CD4-positive, alpha-beta T cell treated with Interleukin-2 at 100 ng/mL for 4 hours (primary cell): Measurements from ENCODE around the gene SGK1.
A peak's percentile ranks its signal among the peaks of the same experiment; 100 is the strongest.
"Not testable (repeated sequence)": the region's sequence is repeated elsewhere in the genome, so short reads cannot be mapped to it uniquely, and the experiment has no call there.

Source experiments
- DNase-seq: peaks from one replicate; pipeline ENCODE4 v3.0.0-alpha.2; 2020; ENCODE audit warnings: low spot score

SGK1 gene

DNA sequence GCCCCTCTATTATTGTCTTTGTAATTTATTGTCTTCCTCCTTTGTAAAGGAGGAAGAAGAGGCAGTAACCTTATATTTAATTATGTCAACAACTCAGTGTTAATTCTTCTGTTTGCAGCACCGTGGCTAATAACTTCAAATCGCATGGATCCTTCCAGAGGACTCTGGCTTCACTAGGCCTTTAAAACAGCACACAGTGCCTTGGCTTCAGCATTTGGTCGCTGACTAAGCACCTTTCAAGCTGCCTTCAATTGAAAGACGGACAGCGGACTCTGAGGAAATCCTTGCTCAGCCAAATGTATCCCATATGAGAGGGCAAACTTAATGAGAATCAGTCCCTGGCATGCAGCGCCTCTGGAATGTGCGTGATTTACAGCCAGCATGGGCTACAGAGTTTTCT, 64.2 kb downstream of the SGK1 start:
- no peak for DNase-seq

DNA sequence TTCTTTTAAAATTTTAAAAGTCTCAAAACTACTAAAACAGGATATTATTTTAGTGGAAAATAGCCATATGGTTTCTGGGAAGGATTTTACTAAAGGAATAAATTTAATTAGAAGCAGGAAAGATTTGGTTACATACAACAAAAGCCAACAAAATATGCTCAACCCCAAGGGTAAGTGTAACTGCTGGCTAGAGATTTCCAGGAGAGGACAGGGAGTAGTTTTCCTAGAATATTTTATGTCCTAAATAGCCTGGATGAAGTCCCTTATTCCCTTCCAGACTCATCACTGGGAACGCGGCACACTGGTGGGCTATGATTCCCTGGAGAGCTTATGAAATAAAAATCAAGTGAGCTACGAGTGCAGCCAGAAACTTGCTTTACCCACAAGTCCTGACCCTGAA, 66.6 kb downstream of the SGK1 start:
- no peak for DNase-seq

GRCh38 chr6:134250776-134251175, 67.1 kb downstream of the SGK1 start:
- no peak for DNase-seq

GRCh38 chr6:134249759-134250602, 67.9 kb downstream of the SGK1 start:
- peak; percentile 36 for DNase-seq

DNA sequence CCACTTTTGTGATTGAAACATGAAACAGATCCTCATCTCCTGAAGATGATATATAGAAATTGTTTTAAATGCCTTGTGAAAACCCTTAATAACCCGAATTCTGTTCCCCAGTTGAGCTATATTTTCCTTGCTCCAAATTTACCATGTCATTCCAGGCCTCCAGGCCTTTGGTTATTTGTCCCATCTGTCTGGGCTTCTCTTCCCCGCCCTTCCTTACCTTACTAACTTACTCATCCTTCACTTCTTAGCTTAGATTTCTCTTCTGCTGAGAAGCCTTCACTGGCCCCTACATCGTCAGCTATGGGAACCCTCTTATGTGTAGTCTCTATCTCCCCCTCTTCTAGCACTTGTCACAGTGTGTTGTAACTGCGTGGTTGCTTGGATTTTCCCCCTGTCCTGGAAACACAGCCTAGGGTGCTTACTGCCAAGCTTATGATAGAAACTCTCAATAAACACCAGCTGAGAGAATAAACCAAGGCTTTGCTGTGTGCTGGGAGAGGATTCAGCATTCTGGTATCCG, 68.6 kb downstream of the SGK1 start:
- no peak for DNase-seq

DNA sequence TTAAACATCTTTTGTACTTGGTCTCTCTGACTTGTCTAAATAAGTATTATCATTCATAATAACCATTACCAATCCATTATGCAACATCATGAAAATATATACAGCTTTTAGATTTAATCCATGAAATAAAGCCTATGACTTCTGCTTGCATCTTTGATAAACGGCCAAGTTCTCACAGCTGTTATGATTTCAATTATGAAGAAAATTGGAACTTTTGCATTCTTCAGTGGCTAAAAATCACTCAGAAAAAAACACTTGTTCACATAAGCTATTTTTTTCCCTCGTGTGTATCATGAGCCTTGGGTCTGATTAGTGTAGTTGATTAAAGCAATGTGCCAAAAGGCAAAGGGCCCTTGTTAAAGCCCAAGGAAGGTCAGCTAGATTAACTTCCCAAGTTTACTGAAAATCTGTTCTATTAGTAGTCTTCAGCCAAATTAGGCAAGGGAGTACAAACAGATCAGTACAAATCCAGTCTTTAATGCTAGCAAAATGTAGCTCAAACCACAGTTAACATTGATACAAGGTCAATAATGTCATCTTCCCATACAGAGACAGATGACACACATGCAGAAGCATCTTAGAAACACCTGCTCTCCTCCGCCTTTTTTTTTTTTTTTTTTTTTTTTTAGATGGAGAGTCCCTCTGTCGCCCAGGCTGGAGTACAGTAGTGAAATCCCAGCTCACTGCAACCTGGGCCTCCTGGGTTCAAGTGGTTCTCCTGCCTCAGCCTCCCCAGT, 69.9 kb downstream of the SGK1 start:
- DNase-seq, result no peak

GRCh38 chr6:134247231-134247833, 70.6 kb downstream of the SGK1 start:
- peak; percentile 87 for DNase-seq

GRCh38 chr6:134245706-134246105, 72.2 kb downstream of the SGK1 start:
- DNase-seq, result no peak

GRCh38 chr6:134245041-134245440, 72.9 kb downstream of the SGK1 start:
- DNase-seq, result no peak

DNA sequence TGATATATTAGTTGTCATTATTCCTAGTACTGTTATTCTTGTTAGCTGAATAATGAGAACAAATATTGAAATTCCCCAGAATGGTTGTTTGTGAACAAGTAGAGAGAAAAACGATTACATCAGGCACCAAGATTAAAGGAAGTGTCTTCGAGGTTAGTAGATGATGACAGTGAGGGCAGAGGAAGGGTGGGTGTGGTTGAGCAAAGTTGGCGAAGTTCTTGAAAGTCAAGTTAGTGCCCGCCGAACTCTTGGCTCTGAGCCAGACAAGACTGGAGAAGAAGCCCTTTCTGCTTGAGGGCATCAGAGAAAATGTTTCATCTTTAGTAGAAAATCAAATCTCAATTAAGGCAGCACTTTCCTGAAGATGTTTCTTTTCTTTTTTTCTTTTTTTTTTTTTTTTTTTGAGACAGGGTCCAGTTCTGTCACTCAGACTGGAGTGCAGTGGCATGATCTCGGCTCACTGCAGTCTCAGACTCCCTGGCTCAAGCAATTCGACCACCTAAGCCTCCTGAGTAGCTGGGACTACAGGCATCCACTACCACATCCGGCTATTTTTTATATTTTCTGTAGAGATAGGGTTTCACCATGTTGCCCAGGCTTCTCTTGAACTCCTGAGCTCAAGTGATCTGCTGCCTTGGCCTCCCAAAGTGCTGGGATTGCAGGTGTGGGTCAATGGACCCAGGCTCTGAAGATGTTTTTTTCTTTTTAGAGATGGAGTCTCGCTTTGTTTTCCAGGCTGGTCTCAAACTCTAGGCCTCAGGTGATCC, 77.1 kb downstream of the SGK1 start:
- DNase-seq, result peak; percentile 97

- DNase-seq, result no peak
These were observed 78.7 kb downstream of the SGK1 start for GRCh38 chr6:134238960-134239795.

DNA sequence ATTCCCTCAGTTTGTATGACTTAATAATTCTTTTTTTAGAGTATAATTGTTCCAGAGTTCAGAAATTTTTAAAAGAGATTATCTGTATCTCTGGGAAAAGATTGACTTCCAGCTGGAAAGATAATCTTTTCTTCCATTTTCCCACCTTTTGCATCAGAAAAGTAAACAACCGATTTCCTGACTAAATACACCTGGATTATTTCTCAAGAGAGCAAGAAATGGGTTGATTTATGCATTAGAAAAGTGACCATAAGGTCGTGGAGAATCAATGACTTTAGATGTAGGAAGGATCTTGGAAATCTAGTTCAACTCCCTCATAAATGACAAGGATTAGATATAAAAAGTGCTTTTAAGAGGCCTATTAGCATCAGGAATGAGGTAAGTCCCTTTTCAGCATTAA, 79.9 kb downstream of the SGK1 start:
- no peak for DNase-seq

DNA sequence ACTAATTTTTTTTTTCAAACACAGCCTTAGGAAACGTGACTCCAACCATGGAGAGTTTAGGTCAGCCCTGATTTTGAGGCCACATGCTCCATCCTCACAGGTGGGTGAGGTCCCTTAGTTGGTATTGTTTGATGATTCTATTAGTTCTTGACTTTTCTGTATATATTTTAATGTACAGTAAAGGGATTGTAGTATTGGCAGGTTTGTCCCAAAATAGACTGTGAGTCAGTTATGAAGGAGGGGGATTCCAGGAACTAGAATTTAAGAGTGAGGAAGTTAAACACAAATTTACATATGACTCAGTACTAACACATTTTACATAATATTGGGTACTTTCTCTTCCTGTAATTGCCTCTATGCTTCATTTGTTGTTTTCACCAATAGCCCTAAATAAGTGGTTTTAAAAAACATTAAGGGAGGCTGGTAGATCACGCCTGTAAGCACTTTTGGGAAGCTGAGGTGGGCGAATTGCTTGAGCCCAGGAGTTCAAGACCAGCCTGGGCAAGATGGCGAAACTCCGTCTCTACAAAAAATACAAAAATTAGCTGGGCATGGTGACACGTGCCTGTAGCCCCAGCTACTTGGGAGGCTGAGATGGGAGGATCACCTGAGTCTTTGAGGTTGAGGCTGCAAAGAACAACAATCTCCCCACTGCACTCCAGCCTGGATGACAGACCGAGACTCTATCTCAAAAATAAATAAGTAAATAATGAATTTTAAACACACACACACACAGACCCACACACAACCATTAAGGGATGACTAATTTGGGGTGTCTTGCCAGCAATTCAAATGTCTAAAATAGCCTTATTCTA, 81.8 kb downstream of the SGK1 start:
- DNase-seq, result peak; percentile 76

GRCh38 chr6:134235334-134235733, 82.6 kb downstream of the SGK1 start:
- DNase-seq, result not testable (repeated sequence)

DNA sequence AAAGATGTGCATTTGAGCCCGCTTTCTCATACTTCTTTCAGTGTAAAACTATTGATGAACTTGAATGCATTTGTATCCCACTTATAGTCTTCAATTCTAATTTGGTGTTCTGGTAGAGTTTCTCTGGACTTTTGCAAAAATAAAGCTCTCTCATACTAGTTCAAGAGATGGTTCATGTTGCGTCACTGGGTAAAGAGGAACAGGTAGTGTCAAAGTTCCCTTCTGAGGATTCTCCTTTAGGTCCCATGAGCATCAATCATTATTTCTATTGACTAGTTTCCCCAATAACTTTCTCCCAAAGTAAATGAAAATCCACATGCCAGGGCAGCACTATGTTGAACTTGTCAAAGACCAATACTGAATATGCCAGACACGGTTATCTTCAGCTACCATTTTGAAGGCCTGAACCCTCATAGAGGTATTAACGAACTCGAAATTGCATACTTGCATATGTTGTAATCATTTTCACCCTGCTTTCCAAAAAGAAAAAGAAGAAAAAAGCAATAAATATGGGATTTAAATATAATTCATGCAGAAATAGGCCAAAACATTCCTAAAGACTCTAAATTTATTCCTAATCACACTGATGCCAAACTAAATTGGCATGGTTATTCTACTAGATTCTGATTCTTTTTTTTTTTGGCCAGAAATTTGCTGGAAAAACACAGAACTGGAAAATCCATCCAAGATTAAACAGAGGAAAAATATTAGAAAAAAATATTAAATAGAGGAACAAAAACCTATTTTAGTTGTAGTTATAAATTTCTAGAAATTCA, 84.5 kb downstream of the SGK1 start:
- no peak for DNase-seq

GRCh38 chr6:134230940-134231339, 87.0 kb downstream of the SGK1 start:
- DNase-seq, result no peak

DNA sequence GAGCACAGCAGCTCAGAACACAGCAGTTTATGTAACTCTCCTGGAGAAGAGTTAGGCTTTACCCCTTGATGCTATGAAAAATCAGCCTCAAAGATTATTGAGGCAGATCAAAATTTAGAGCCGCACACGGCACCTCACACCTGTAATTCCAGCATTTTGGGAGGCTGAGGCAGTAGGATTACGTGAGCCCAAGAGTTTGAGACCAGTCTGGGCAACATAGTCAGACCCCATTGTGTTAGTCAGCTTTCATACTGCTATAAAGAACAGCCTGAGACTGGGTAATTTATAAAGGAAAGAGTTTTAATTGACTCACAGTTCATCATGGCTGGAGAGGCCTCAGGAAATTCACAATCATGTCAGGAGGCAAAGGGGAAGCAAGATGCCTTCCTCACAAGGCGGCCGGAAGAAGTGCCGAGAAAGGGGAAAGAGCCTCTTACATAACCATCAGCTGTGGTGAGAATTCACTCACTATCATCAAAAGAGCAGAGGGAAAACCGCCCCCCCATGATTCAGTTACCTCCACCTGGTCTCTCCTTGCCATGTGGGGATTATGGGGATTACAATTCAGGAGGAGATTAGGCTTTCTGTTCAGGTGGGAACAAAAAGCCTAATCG, 87.7 kb downstream of the SGK1 start:
- no peak for DNase-seq

DNA sequence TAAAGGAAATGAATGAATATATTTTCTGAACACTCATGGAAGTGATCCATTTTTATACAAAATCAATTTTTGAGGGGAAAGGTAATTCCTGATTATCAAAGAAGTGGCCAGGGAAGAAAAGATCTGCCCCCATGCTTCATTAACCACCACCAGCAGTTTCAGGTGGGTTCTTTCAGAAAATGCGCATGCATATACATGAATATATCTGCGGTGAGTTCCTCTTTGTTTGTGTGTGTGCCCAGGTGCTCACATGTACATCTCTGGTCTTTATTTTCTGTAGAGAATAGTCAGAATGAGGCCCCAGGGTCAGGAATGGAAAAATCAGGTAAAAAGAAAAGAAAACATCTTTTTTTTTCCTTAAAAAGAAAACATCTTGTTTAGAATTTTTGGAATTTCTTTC, 88.4 kb downstream of the SGK1 start:
- DNase-seq, result no peak
